ENCODE data around the gene PCDHGB3.
"Not testable (repeated sequence)": the region's sequence is repeated elsewhere in the genome, so short reads cannot be mapped to it uniquely, and the experiment has no call there.

PCDHGB3 gene

GRCh38 chr5:141369994-141370848, at the start of gene PCDHGB3:
Gene PCDHGB3 (plus strand): TSS chr5:141370242. CDS start chr5:141370395, 153 bp downstream.
- no peak for DNase-seq (ENCODE audit: low read depth)

GRCh38 chr5:141322261-141322660, 47.8 kb upstream of the PCDHGB3 start:
- DNase-seq (ENCODE audit: low read depth) = no peak

GRCh38 chr5:141326088-141326854, 43.8 kb upstream of the PCDHGB3 start:
- DNase-seq (ENCODE audit: low read depth) = no peak

GRCh38 chr5:141328231-141328630, 41.8 kb upstream of the PCDHGB3 start:
- no peak for DNase-seq (ENCODE audit: low read depth)

GRCh38 chr5:141330299-141331080, 39.6 kb upstream of the PCDHGB3 start, which contains the start of gene PCDHGA1:
Gene PCDHGA1 (plus strand): TSS chr5:141330514.
- no peak for DNase-seq (ENCODE audit: low read depth)

- DNase-seq (ENCODE audit: low read depth) = not testable (repeated sequence)
Observed at GRCh38 chr5:141332571-141332970, 37.5 kb upstream of the PCDHGB3 start.

- no peak for DNase-seq (ENCODE audit: low read depth)
Observed at GRCh38 chr5:141338538-141339306, 31.3 kb upstream of the PCDHGB3 start, which contains the start of gene PCDHGA2. Gene PCDHGA2 (plus strand): TSS chr5:141338760.

GRCh38 chr5:141340781-141341354, 29.2 kb upstream of the PCDHGB3 start:
- DNase-seq (ENCODE audit: low read depth) = not testable (repeated sequence)

GRCh38 chr5:141342773-141343172, 27.3 kb upstream of the PCDHGB3 start:
- DNase-seq (ENCODE audit: low read depth) = no peak

- DNase-seq (ENCODE audit: low read depth) = no peak
Observed at GRCh38 chr5:141343242-141343952, 26.6 kb upstream of the PCDHGB3 start, which contains the start of gene PCDHGA3. Gene PCDHGA3 (plus strand): TSS chr5:141343829. CDS start chr5:141344034, 205 bp downstream.

- DNase-seq (ENCODE audit: low read depth) = no peak
Observed at GRCh38 chr5:141343953-141344463, 26.0 kb upstream of the PCDHGB3 start.

GRCh38 chr5:141345327-141345726, 24.7 kb upstream of the PCDHGB3 start:
- DNase-seq (ENCODE audit: low read depth) = no peak

- DNase-seq (ENCODE audit: low read depth) = not testable (repeated sequence)
Observed at GRCh38 chr5:141346017-141346416, 24.0 kb upstream of the PCDHGB3 start.

GRCh38 chr5:141349917-141350619, 20.0 kb upstream of the PCDHGB3 start, which contains the start of gene PCDHGB1:
Gene PCDHGB1 (plus strand): TSS chr5:141350099. CDS start chr5:141350261, 162 bp downstream.
- DNase-seq (ENCODE audit: low read depth) = no peak

- no peak for DNase-seq (ENCODE audit: low read depth)
Observed at GRCh38 chr5:141351591-141351990, 18.5 kb upstream of the PCDHGB3 start.

GRCh38 chr5:141354900-141355469, 15.1 kb upstream of the PCDHGB3 start, which contains the start of gene PCDHGA4:
Gene PCDHGA4 (plus strand): TSS chr5:141355021. CDS start chr5:141355108, 87 bp downstream.
- no peak for DNase-seq (ENCODE audit: low read depth)

GRCh38 chr5:141355641-141356040, 14.4 kb upstream of the PCDHGB3 start:
- DNase-seq (ENCODE audit: low read depth) = no peak

GRCh38 chr5:141356133-141356532, 13.9 kb upstream of the PCDHGB3 start:
- DNase-seq (ENCODE audit: low read depth) = no peak

- no peak for DNase-seq (ENCODE audit: low read depth)
Observed at GRCh38 chr5:141356950-141357349, 13.1 kb upstream of the PCDHGB3 start.
